Gastroesophageal sphincter (tissue), 3 donors: Measurements from ENCODE around the gene TBC1D32.

Experiments used
- CTCF ChIP-seq, 4 experiments: fragments of 200-600 bp in 2 of 4; fragments of 450-650 bp in 2 of 4; sonication (generic) in 1 of 4; IDR thresholded peaks; one replicate each; pipeline ENCODE4 v1.5.1; 2017 to 2019; ENCODE audit warnings: antibody characterized with exemption in 4 of 4, mild to moderate bottlenecking in 2 of 4, moderate library complexity in 2 of 4
- POLR2AphosphoS5 ChIP-seq: sonication (generic); formaldehyde crosslinking; IDR thresholded peaks from one replicate; pipeline ENCODE4 v1.6.1; 2017; ENCODE audit warnings: antibody characterized with exemption

- TF ChIP-seq POLR2AphosphoS5 (no peak), CTCF (IDR thresholded peaks at IDR 0.05) (no peak)
Measured at GRCh38 chr6:121112356-121112755, 221.9 kb downstream of the TBC1D32 start.
